Middle frontal gyrus (tissue), 1 donor: Measurements from ENCODE around the gene TANGO2.

ENCODE experiments used
- DNase-seq: peaks from one replicate; pipeline ENCODE4 v3.0.0-alpha.2; 2015; ENCODE audit warnings: low spot score; ENCODE audit errors: extremely low spot score

TANGO2 gene

GRCh38 chr22:19983741-19984140, 37.2 kb upstream of the TANGO2 start:
- no peak for DNase-seq

- no peak for DNase-seq
These were observed 36.6 kb upstream of the TANGO2 start for GRCh38 chr22:19984201-19984753.

- DNase-seq, result no peak
These were observed 35.8 kb upstream of the TANGO2 start for GRCh38 chr22:19984851-19985811.

GRCh38 chr22:19986011-19986409, 34.9 kb upstream of the TANGO2 start:
- DNase-seq, result no peak

GRCh38 chr22:19986410-19987341, 34.2 kb upstream of the TANGO2 start:
- no peak for DNase-seq

GRCh38 chr22:19987394-19988306, 33.3 kb upstream of the TANGO2 start:
- no peak for DNase-seq

GRCh38 chr22:19988331-19988808, 32.5 kb upstream of the TANGO2 start:
- no peak for DNase-seq

- DNase-seq, result no peak
These were observed 31.8 kb upstream of the TANGO2 start for GRCh38 chr22:19988965-19989724.

GRCh38 chr22:19989725-19990067, 31.2 kb upstream of the TANGO2 start:
- DNase-seq, result no peak

- no peak for DNase-seq
These were observed 30.7 kb upstream of the TANGO2 start for GRCh38 chr22:19990188-19990587.

GRCh38 chr22:19990609-19991394, 30.1 kb upstream of the TANGO2 start:
- no peak for DNase-seq

- no peak for DNase-seq
These were observed 29.6 kb upstream of the TANGO2 start for GRCh38 chr22:19991395-19991644.

GRCh38 chr22:19991645-19992451, 29.1 kb upstream of the TANGO2 start:
- no peak for DNase-seq

- DNase-seq, result no peak
These were observed 28.4 kb upstream of the TANGO2 start for GRCh38 chr22:19992481-19992911.

- no peak for DNase-seq
These were observed 28.0 kb upstream of the TANGO2 start for GRCh38 chr22:19992921-19993355.

- DNase-seq, result no peak
These were observed 27.0 kb upstream of the TANGO2 start for GRCh38 chr22:19993926-19994325.

GRCh38 chr22:19994851-19995610, 25.9 kb upstream of the TANGO2 start:
- DNase-seq, result no peak
